ENCODE measurements around the gene PRF1. TPM values are rescaled to one million over a fixed set of nuclear protein-coding genes. Genes with fewer than 3 reads are reported as not detected.

Gene PRF1
- total RNA-seq, 3 donors from 2014 or later (not counting 1 experiment from before 2014, with no cell fraction given): 1,641 to 2,133 (median 1,982) TPM

- TF ChIP-seq, protein P1, sequence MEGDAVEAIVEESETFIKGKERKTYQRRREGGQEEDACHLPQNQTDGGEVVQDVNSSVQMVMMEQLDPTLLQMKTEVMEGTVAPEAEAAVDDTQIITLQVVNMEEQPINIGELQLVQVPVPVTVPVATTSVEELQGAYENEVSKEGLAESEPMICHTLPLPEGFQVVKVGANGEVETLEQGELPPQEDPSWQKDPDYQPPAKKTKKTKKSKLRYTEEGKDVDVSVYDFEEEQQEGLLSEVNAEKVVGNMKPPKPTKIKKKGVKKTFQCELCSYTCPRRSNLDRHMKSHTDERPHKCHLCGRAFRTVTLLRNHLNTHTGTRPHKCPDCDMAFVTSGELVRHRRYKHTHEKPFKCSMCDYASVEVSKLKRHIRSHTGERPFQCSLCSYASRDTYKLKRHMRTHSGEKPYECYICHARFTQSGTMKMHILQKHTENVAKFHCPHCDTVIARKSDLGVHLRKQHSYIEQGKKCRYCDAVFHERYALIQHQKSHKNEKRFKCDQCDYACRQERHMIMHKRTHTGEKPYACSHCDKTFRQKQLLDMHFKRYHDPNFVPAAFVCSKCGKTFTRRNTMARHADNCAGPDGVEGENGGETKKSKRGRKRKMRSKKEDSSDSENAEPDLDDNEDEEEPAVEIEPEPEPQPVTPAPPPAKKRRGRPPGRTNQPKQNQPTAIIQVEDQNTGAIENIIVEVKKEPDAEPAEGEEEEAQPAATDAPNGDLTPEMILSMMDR (IDR thresholded peaks at IDR 0.05): no peak
- Histone ChIP-seq H3K9me3 (ENCODE audit: control insufficient read depth, insufficient read depth, low read length) (no peaks in the 10 kb centered on the region), H3K36me3 (ENCODE audit: control insufficient read depth, insufficient read depth, low read length) (no peaks in the 10 kb centered on the region), H3K27ac (ENCODE audit: low read length) (no peak overlapping the region), H3K4me1 (ENCODE audit: control insufficient read depth, insufficient read depth, low read length) (peaks cover 25% of the 10 kb centered on the region), H3K4me3 (ENCODE audit: low read length) (no peak overlapping the region), H3K27me3 (ENCODE audit: control insufficient read depth, insufficient read depth, low read length) (no peaks in the 10 kb centered on the region)
- DNase-seq (no peak), ATAC-seq (no peak)
- no peaks in the 10 kb centered on the region for H3K9me3 Mint-ChIP-seq
- H3K27me3 Mint-ChIP-seq (ENCODE audit: low read depth in 2 of 2): no peaks in the 10 kb centered on the region
- no peak overlapping the region for H3K27ac Mint-ChIP-seq
- H3K36me3 Mint-ChIP-seq: no peaks in the 10 kb centered on the region
- intact Hi-C loops (cut with micrococcal nuclease): loop anchor here (5.0 kb wide), 2 partner anchors 47 to 117 kb away; partner anchors contain the start of genes ADAMTS14 and PRF1
- H3K4me3 Mint-ChIP-seq: no peak overlapping the region
- WGBS (ENCODE audit: insufficient coverage): 84% methylated on average over 11 of the region's 11 CpGs
- peaks cover 24 to 29% of the 10 kb centered on the region in 2 donors for H3K4me1 Mint-ChIP-seq
Observed at GRCh38 chr10:70555371-70555770, 47.2 kb downstream of the PRF1 start.

- H3K27ac Mint-ChIP-seq: no peak overlapping the region
- Histone ChIP-seq H3K27ac (ENCODE audit: low read length) (no peak overlapping the region), H3K4me1 (ENCODE audit: control insufficient read depth, insufficient read depth, low read length) (peaks cover 7% of the 10 kb centered on the region), H3K36me3 (ENCODE audit: control insufficient read depth, insufficient read depth, low read length) (no peaks in the 10 kb centered on the region), H3K27me3 (ENCODE audit: control insufficient read depth, insufficient read depth, low read length) (no peaks in the 10 kb centered on the region), H3K9me3 (ENCODE audit: control insufficient read depth, insufficient read depth, low read length) (no peaks in the 10 kb centered on the region), H3K4me3 (ENCODE audit: low read length) (no peak overlapping the region)
- intact Hi-C loops (cut with micrococcal nuclease): no loop called here
- no peak overlapping the region for H3K4me3 Mint-ChIP-seq
- H3K27me3 Mint-ChIP-seq (ENCODE audit: low read depth in 2 of 2): no peaks in the 10 kb centered on the region
- WGBS (ENCODE audit: insufficient coverage): 96% methylated on average over 5 of the region's 6 CpGs
- H3K4me1 Mint-ChIP-seq: peaks cover 6 to 12% of the 10 kb centered on the region in 2 donors
- H3K36me3 Mint-ChIP-seq: no peaks in the 10 kb centered on the region
- DNase-seq (no peak), ATAC-seq (no peak)
- TF ChIP-seq, protein P1 (IDR thresholded peaks at IDR 0.05): no peak
- H3K9me3 Mint-ChIP-seq: no peaks in the 10 kb centered on the region
Observed at GRCh38 chr10:70552586-70552985, 50.0 kb downstream of the PRF1 start.

GRCh38 chr10:70551971-70552422 is 50.5 kb downstream of the PRF1 start:
- intact Hi-C loops (cut with micrococcal nuclease): loop anchor here (2.0 kb wide), 1 partner anchor 263 kb away; the partner anchor contains the start of gene SGPL1
- H3K4me1 ChIP-seq (ENCODE audit: control insufficient read depth, insufficient read depth, low read length): peaks cover 7% of the 10 kb centered on the region
- Mint-ChIP-seq H3K27ac (no peak overlapping the region), H3K9me3 (no peaks in the 10 kb centered on the region), H3K4me3 (no peak overlapping the region), H3K27me3 (ENCODE audit: low read depth in 2 of 2) (no peaks in the 10 kb centered on the region), H3K36me3 (no peaks in the 10 kb centered on the region), H3K4me1 (peaks cover 6 to 12% of the 10 kb centered on the region in 2 donors)
- no peak overlapping the region for H3K4me3 ChIP-seq (ENCODE audit: low read length)
- H3K27ac ChIP-seq (ENCODE audit: low read length): no peak overlapping the region
- H3K27me3 ChIP-seq (ENCODE audit: control insufficient read depth, insufficient read depth, low read length): no peaks in the 10 kb centered on the region
- no peaks in the 10 kb centered on the region for H3K36me3 ChIP-seq (ENCODE audit: control insufficient read depth, insufficient read depth, low read length)
- H3K9me3 ChIP-seq (ENCODE audit: control insufficient read depth, insufficient read depth, low read length): no peaks in the 10 kb centered on the region
- ATAC-seq: no peak
- TF ChIP-seq, protein P1 (IDR thresholded peaks at IDR 0.05): no peak
- WGBS (ENCODE audit: insufficient coverage): 94% methylated on average over 19 of the region's 19 CpGs
- DNase-seq: no peak

DNA sequence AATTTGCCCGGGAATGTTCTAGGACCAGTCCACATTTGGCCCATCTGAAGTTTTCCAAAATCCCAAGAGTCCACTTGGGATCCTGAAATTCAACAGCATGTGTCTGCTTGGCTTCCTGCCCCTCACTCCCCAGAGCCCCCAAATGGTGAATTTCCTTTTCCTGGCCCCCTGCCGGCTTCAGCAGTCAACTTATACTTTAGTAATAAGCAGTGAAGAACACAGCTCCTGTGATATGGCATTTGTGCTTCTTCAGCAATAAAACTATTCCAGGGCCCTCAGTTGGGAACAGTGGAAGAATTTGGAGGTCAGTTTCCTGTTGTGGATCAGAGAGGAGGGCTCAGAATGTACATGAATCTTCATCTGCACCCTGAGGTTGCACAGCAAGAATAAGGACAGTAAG is 51.1 kb downstream of the PRF1 start:
- TF ChIP-seq, protein P1 (IDR thresholded peaks at IDR 0.05): no peak
- Histone ChIP-seq H3K4me1 (ENCODE audit: control insufficient read depth, insufficient read depth, low read length) (peaks cover 7% of the 10 kb centered on the region), H3K27me3 (ENCODE audit: control insufficient read depth, insufficient read depth, low read length) (no peaks in the 10 kb centered on the region), H3K36me3 (ENCODE audit: control insufficient read depth, insufficient read depth, low read length) (no peaks in the 10 kb centered on the region), H3K9me3 (ENCODE audit: control insufficient read depth, insufficient read depth, low read length) (no peaks in the 10 kb centered on the region), H3K27ac (ENCODE audit: low read length) (no peak overlapping the region), H3K4me3 (ENCODE audit: low read length) (no peak overlapping the region)
- intact Hi-C loops (cut with micrococcal nuclease): loop anchor here (2.0 kb wide), 1 partner anchor 263 kb away; the partner anchor contains the start of gene SGPL1
- Mint-ChIP-seq H3K9me3 (no peaks in the 10 kb centered on the region), H3K4me1 (peaks cover 6 to 12% of the 10 kb centered on the region in 2 donors), H3K4me3 (no peak overlapping the region), H3K27ac (no peak overlapping the region), H3K27me3 (ENCODE audit: low read depth in 2 of 2) (no peaks in the 10 kb centered on the region), H3K36me3 (no peaks in the 10 kb centered on the region)
- ATAC-seq: no peak
- no peak for DNase-seq
- WGBS (ENCODE audit: insufficient coverage): 46% methylated on average over 2 of the region's 2 CpGs

All from natural killer cell (primary cell).